Naive B cell (primary cell): ENCODE measurements around the gene SDK1. TPM values are rescaled to one million over a fixed set of nuclear protein-coding genes. Genes with fewer than 3 reads are reported as not detected.
A peak's percentile ranks its signal among the peaks of the same experiment; 100 is the strongest.
"Not testable (repeated sequence)": the region's sequence is repeated elsewhere in the genome, so short reads cannot be mapped to it uniquely, and the experiment has no call there.

Experiments
- ATAC-seq, 2 donors: fragments of 150-1000 bp; cut with Tn5 transposase; 2 replicates each; pipeline ENCODE4 v1.10.0; 2021; ENCODE audit warnings: low read depth in 2 of 2, mild to moderate bottlenecking in 2 of 2, moderate library complexity in 2 of 2
- DNase-seq: peaks from one replicate; pipeline ENCODE4 v3.0.0; 2022
- H3K27ac Mint-ChIP-seq, 6 donors: one replicate each; pipeline ENCODE4 v1.8.0; 2020 to 2022; ENCODE audit warnings: mild to moderate bottlenecking in 6 of 6, mixed read lengths in 6 of 6, moderate library complexity in 5 of 6, inconsistent platforms in 2 of 6
- H3K27me3 Mint-ChIP-seq, 3 donors: one replicate each; pipeline ENCODE4 v1.8.0; 2021 to 2022; ENCODE audit warnings: mixed read lengths in 3 of 3, mild to moderate bottlenecking in 1 of 3
- H3K36me3 Mint-ChIP-seq, 2 donors: one replicate each; pipeline ENCODE4 v1.8.0; 2020 to 2022; ENCODE audit warnings: mixed read lengths in 2 of 2, inconsistent platforms in 1 of 2, mild to moderate bottlenecking in 1 of 2
- H3K4me1 Mint-ChIP-seq, 3 donors: one replicate each; pipeline ENCODE4 v1.8.0; 2020 to 2022; ENCODE audit warnings: mixed read lengths in 3 of 3, inconsistent platforms in 1 of 3, mild to moderate bottlenecking in 1 of 3, moderate library complexity in 1 of 3
- H3K4me3 Mint-ChIP-seq, 8 donors: one replicate each; pipeline ENCODE4 v1.8.0; 2020 to 2022; ENCODE audit warnings: mild to moderate bottlenecking in 8 of 8, mixed read lengths in 8 of 8, moderate library complexity in 8 of 8, inconsistent platforms in 2 of 8
- H3K9me3 Mint-ChIP-seq, 7 donors: one replicate each; pipeline ENCODE4 v1.8.0; 2020 to 2022; ENCODE audit warnings: mixed read lengths in 7 of 7, mild to moderate bottlenecking in 5 of 7, inconsistent platforms in 2 of 7, moderate library complexity in 1 of 7
- polyA plus RNA-seq, 6 donors: library from polyadenylated mRNA; unstranded; fragments of 300-500 nt; fragmentation: Illumina TruSeq; gene quantifications; one replicate each; pipeline ENCODE4 v1.2.3, GENCODE V29; 2021; ENCODE audit warnings: low read depth in 6 of 6

The SDK1 gene
- polyA plus RNA-seq, 6 donors from 2014 or later: 0.15 to 0.60 (median 0.38) TPM; not detected in 2

DNA sequence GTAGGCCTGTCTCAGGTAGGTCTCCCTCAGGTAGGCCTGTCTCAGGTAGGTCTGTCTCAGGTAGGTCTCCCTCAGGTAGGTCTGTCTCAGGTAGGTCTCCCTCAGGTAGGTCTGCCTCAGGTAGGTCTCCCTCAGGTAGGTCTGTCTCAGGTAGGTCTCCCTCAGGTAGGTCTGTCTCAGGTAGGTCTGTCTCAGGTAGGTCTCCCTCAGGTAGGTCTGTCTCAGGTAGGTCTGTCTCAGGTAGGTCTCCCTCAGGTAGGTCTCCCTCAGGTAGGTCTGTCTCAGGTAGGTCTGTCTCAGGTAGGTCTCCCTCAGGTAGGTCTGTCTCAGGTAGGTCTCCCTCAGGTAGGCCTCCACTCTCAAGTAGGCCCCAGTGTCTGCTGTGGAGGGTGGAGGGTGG lies 281.1 kb downstream of the SDK1 start:
- H3K4me1 Mint-ChIP-seq, ATAC-seq, H3K27me3 Mint-ChIP-seq, H3K4me3 Mint-ChIP-seq, DNase-seq, H3K36me3 Mint-ChIP-seq: not testable (repeated sequence)
- Mint-ChIP-seq H3K9me3 (peaks cover 4 to 23% (median 13%) of the 10 kb centered on the region in 7 donors), H3K27ac (peak overlapping the region in 1 of 6 donors; percentile 67)

DNA sequence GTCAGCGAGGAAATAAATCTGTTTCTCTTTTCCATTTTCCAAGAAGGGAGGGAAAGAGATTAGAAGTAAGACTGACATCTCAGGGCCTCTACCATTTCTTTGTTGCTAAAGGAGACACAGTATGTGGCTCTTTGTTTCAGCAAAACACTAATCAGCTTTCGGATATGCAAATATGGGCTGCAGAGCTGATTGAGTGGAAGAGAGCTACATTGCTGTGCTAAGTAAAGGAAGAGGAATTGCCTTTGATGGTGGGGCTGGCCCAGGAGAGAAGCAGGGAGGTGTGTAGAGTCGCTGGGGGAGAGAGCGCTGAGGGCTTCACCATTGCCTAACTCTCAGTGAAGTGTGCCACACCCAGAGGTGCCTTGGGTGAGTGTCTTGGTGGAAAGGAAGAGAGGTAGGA lies 284.8 kb downstream of the SDK1 start:
- Mint-ChIP-seq H3K27ac (no peak overlapping the region), H3K27me3 (no peaks in the 10 kb centered on the region), H3K4me3 (no peak overlapping the region), H3K9me3 (peaks cover 0 to 5% (median 0%) of the 10 kb centered on the region in 7 donors), H3K4me1 (no peaks in the 10 kb centered on the region), H3K36me3 (no peaks in the 10 kb centered on the region)
- ATAC-seq (no peak), DNase-seq (no peak)

DNA sequence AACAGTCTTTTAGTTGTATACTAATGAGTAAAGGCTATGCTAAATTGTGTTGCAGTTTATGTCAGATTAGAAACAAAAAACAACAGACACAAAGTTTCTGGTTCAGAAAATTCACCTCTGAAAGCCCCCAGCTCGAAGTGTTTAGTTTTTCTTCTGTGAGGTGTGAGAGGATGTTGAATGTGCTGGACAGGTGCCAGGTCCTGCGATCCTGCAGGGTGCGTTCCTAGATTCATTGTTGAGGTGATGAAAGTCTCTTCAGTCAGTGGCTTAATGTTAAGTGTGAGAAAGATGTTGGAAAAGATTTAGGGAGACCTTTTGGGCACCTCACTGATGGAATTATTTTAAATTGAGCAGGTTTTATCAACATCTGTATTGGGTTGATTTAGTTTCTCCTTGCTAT lies 287.3 kb downstream of the SDK1 start:
- H3K4me3 Mint-ChIP-seq: no peak overlapping the region
- no peaks in the 10 kb centered on the region for H3K36me3 Mint-ChIP-seq
- DNase-seq (no peak), ATAC-seq (no peak)
- peaks cover 0 to 5% (median 0%) of the 10 kb centered on the region in 7 donors for H3K9me3 Mint-ChIP-seq
- no peaks in the 10 kb centered on the region for H3K27me3 Mint-ChIP-seq
- peaks cover 2 to 14% (median 12%) of the 10 kb centered on the region in 3 donors for H3K4me1 Mint-ChIP-seq
- no peak overlapping the region for H3K27ac Mint-ChIP-seq

DNA sequence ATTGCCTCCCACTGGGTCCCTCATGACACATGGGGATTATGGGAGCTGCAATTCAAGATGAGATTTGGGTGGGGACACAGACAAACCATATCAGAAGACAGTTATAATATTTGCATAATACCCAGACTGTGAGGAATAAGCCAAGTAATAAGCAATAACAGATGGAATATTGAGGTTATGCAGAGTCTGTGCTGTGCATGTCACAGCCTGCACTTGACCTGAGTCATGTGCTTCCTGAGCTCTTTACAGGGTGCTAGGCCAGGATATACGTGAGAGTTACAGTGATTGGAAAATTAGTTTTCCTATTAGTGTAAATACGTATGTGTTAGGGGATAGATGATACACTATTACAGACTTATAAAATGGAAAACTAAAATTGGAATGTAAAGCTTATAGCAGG lies 288.7 kb downstream of the SDK1 start:
- no peaks in the 10 kb centered on the region for H3K36me3 Mint-ChIP-seq
- H3K4me1 Mint-ChIP-seq: peaks cover 6 to 27% (median 16%) of the 10 kb centered on the region in 3 donors
- H3K27me3 Mint-ChIP-seq: no peaks in the 10 kb centered on the region
- H3K9me3 Mint-ChIP-seq: peaks cover 0 to 5% (median 0%) of the 10 kb centered on the region in 7 donors
- DNase-seq: no peak
- H3K4me3 Mint-ChIP-seq: no peak overlapping the region
- ATAC-seq: no peak
- H3K27ac Mint-ChIP-seq: peak overlapping the region in 1 of 6 donors; percentile 73

DNA sequence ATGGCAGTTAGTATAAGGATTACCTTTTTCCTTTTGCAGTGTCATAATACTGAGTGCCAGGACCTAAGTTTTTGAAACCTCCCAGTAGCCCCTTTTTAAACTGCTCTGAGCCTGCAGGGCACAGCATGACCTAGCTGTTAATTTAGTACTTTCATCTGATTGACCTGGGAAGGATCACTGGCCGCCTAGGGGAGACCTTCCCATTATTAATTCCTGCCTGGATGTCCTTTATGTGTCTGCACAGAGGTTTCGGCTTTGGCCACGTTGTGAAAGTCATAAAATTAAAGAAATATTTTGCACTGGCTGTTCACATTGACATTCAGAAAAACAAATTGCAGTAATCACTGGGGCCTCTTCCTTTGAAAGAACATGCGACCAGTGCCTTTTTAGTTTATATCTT lies 290.2 kb downstream of the SDK1 start:
- Mint-ChIP-seq H3K27me3 (no peaks in the 10 kb centered on the region), H3K9me3 (peaks cover 0 to 9% (median 3%) of the 10 kb centered on the region in 7 donors), H3K27ac (peak overlapping the region in 1 of 6 donors; percentile 77), H3K36me3 (peaks cover 0 to 4% of the 10 kb centered on the region in 2 donors), H3K4me3 (peak overlapping the region in 1 of 8 donors; percentile 11), H3K4me1 (peaks cover 9 to 30% (median 21%) of the 10 kb centered on the region in 3 donors)
- ATAC-seq (no peak), DNase-seq (no peak)

DNA sequence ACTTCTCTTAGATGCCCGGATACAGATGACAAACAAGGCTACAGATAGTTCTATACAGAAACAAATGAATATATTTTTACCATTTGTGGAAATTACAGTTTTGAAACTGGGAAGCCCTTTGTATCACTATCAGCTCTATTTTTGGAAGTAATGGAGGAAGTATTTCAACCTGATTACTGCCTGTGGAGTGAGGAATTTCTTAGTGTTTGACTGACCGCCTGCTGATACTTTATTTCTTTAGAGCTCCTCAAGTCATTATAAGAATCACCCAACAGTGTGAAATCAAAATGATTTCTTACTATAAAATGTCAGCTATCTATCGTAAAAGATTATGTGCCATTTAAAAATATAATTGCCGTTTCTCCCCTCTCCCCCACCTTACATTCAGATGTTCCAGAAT lies 290.9 kb downstream of the SDK1 start:
- Mint-ChIP-seq H3K4me3 (no peak overlapping the region), H3K9me3 (peaks cover 3 to 13% (median 7%) of the 10 kb centered on the region in 7 donors), H3K4me1 (peaks cover 13 to 37% (median 28%) of the 10 kb centered on the region in 3 donors), H3K36me3 (peaks cover 0 to 9% of the 10 kb centered on the region in 2 donors), H3K27ac (peak overlapping the region in 4 of 6 donors; percentile 1 to 77 (median 21)), H3K27me3 (no peaks in the 10 kb centered on the region)
- no peak for ATAC-seq
- DNase-seq: no peak

DNA sequence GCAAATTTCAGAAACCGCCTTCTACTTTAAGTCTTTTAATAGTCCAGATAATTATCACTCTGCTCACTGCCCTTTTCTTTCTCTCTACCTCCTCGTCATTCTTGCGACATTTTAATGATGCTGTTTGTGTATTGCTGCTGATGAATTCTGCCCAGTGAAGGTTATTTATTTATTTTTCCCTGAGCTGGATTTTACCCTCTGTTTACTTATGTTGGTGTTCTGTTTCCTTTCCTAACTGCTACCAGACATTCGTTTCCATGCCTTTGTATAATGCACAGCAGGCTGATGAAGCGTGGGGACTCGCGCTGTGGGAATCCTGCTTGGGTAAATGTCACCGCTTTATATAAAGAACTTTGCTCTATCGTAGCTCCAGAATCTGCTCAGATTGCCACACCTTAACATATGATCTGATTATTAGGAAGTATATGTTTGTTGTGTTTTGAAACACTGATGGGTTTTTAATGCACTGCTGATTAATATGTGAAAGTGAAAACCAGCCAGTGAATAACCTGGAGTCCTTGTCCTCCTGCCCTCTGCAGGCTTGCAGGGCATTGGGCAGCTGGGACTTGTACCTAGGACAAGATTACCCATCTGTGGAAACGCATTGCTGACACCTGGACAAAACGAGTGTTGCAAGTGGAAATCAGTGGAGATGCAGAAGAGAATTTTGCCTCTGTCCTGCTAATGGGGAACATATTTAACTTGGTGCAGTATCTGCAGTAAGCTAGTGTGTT lies 291.5 kb downstream of the SDK1 start:
- ATAC-seq: no peak
- peak overlapping the region in 2 of 6 donors; percentile 1 to 25 for H3K27ac Mint-ChIP-seq

DNA sequence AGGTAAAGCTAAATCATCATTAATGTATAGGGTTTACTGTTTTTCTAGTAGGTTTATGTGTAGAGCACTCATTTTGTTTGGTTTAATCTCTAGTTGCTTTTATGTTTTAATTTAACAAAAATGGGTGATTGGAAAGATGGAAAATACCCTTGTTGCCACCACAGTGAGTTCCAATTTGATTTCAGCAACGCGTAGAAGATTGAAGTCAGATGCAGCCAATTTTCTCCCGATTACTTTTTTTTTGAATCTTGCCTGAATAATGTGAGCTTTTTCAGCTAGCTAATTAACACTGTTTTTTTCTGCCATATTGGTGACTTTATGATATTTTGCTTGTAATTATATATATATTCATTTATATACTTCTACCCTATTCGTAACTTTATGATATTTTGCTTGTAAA lies 293.8 kb downstream of the SDK1 start:
- no peaks in the 10 kb centered on the region for H3K27me3 Mint-ChIP-seq
- peak overlapping the region in 1 of 6 donors; percentile 7 for H3K27ac Mint-ChIP-seq

More for the DNA sequence above, 291.5 kb downstream of the SDK1 start:
- H3K4me1 Mint-ChIP-seq: peaks cover 19 to 44% (median 35%) of the 10 kb centered on the region in 3 donors
- H3K36me3 Mint-ChIP-seq: peaks cover 0 to 9% of the 10 kb centered on the region in 2 donors
- H3K27me3 Mint-ChIP-seq: no peaks in the 10 kb centered on the region
- DNase-seq: no peak
- H3K9me3 Mint-ChIP-seq: peaks cover 3 to 19% (median 11%) of the 10 kb centered on the region in 7 donors
- H3K4me3 Mint-ChIP-seq: peak overlapping the region in 2 of 8 donors; percentile 5 to 6

DNA sequence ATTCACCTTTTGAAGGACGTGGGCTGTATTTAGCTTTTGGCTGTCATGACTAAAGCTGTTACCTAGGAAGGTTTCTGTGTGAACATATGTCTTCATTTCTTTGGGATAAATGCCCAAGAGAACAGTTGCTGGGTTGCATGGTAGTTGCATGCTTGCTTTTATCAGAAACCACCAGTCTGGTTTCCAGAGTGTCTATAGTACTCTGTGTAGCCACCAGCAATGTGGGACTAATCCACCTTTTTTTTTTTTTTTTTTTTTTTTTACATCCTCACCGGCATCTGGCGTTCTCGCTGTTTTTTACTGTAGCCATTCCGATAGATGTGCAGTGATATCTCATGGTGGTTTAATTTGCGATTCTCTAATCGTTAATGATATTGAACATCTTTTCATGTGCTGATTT lies 297.8 kb downstream of the SDK1 start:
- peak overlapping the region in 4 of 8 donors; percentile 35 to 43 (median 41) for H3K4me3 Mint-ChIP-seq
- peak overlapping the region; percentile 73 to 98 (median 96) for H3K27ac Mint-ChIP-seq
- no peak for ATAC-seq
- H3K36me3 Mint-ChIP-seq: peaks cover 5 to 25% of the 10 kb centered on the region in 2 donors
- peaks cover 36 to 47% (median 45%) of the 10 kb centered on the region in 3 donors for H3K4me1 Mint-ChIP-seq
- peaks cover 3 to 33% (median 25%) of the 10 kb centered on the region in 7 donors for H3K9me3 Mint-ChIP-seq
- no peak for DNase-seq
- no peaks in the 10 kb centered on the region for H3K27me3 Mint-ChIP-seq

More for the DNA sequence above, 293.8 kb downstream of the SDK1 start:
- DNase-seq (no peak), ATAC-seq (no peak)
- Mint-ChIP-seq H3K4me3 (no peak overlapping the region), H3K9me3 (peaks cover 3 to 25% (median 18%) of the 10 kb centered on the region in 7 donors), H3K4me1 (peaks cover 34 to 61% (median 55%) of the 10 kb centered on the region in 3 donors), H3K36me3 (peaks cover 5 to 24% of the 10 kb centered on the region in 2 donors)

DNA sequence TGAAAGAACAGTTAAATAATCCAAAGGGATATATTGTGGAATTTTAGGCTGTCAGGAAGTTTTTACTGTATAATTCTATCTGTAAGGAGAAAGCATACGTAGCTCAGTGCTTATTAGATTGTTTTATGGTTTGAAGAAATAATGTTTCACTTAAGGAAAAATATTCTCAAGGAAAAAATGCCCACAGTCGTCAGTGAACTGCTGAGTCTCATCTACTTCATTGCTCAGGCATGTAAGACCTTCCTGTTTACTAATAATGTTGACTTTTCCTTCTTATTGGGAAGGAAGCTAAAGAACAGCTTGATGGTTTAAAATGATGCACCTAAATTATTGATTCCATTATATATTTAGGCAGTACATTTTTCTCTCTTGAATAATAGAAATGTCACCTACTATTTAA lies 304.2 kb downstream of the SDK1 start:
- H3K4me3 Mint-ChIP-seq: no peak overlapping the region
- H3K9me3 Mint-ChIP-seq: peaks cover 0 to 15% (median 12%) of the 10 kb centered on the region in 7 donors
- H3K36me3 Mint-ChIP-seq: peaks cover 4 to 8% of the 10 kb centered on the region in 2 donors
- no peak for DNase-seq
- H3K4me1 Mint-ChIP-seq: peaks cover 7 to 16% (median 8%) of the 10 kb centered on the region in 3 donors
- ATAC-seq: no peak
- H3K27ac Mint-ChIP-seq: peak overlapping the region in 1 of 6 donors; percentile 28
- H3K27me3 Mint-ChIP-seq: peaks cover 0 to 4% (median 0%) of the 10 kb centered on the region in 3 donors

DNA sequence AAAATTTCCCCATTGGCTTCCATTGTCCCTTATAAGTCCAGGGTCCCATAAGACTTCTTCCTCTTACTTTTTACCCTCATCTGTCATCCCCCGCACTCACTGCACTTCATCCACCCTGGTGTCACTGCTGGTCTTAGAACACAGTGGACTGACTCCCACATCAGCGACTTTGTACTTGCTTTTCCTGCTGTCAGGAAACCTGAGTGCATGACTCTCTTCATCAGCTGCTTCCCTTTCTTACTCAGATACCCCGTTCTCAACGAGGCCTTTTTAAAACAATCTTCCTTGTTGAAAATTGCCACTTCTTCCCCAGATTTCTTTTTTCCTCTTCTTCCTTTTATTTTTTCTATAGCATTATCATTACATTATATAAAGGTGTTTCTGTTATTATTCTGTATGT lies 305.4 kb downstream of the SDK1 start:
- H3K4me1 Mint-ChIP-seq: peaks cover 6 to 12% (median 7%) of the 10 kb centered on the region in 3 donors
- H3K27me3 Mint-ChIP-seq: peaks cover 0 to 10% (median 4%) of the 10 kb centered on the region in 3 donors
- peak overlapping the region in 1 of 8 donors; percentile 57 for H3K4me3 Mint-ChIP-seq
- peaks cover 7 to 8% of the 10 kb centered on the region in 2 donors for H3K36me3 Mint-ChIP-seq
- DNase-seq (no peak), ATAC-seq (no peak)
- H3K27ac Mint-ChIP-seq: peak overlapping the region in 5 of 6 donors; percentile 6 to 96 (median 42)
- H3K9me3 Mint-ChIP-seq: peaks cover 0 to 14% (median 8%) of the 10 kb centered on the region in 7 donors

DNA sequence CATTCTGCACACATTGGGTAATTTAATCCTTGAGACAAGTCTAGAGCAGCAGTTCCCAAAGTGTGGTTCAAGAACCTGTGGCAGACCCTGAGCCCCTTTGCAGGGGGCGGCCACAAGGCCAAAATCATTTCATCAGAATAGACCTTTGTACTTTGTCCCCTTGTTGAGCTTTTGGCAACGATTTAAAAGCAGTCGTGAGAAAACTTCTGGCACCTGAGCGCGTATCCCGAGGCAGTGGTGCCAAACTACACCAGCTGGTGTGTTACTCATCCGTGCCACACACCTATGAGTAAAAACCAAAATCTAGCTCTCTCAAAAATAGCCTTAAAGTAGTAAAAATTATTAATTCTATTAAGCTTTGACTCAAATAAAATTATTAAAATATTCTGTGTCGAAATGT lies 306.8 kb downstream of the SDK1 start:
- no peak overlapping the region for H3K4me3 Mint-ChIP-seq
- peaks cover 5 to 24% (median 13%) of the 10 kb centered on the region in 3 donors for H3K27me3 Mint-ChIP-seq
- H3K36me3 Mint-ChIP-seq: peaks cover 8% of the 10 kb centered on the region in 2 donors
- DNase-seq (no peak), ATAC-seq (no peak)
- H3K9me3 Mint-ChIP-seq: peaks cover 0 to 13% (median 4%) of the 10 kb centered on the region in 7 donors
- peaks cover 6 to 12% (median 7%) of the 10 kb centered on the region in 3 donors for H3K4me1 Mint-ChIP-seq
- H3K27ac Mint-ChIP-seq: no peak overlapping the region

DNA sequence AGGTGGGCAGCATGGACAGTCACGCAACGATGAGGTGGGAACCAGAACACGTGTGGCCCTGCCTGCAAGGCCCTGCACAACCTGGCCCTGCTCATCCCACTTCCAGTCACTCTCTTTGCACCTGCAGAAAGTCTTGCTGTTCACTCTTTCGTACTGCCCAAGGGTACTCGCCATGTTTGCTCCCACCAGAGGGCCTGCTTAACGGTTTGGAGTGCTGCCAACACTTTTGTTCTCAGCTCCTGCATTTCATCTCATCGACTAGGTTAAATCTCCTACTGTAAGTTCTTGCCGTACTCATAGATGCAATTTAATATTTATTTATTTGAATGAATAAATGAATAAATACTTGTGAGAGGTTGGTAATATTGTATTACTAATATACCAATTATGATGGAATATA lies 315.3 kb downstream of the SDK1 start:
- Mint-ChIP-seq H3K4me1 (peaks cover 0 to 3% (median 0%) of the 10 kb centered on the region in 3 donors), H3K27me3 (peaks cover 19 to 45% (median 22%) of the 10 kb centered on the region in 3 donors), H3K27ac (peak overlapping the region in 1 of 6 donors; percentile 76), H3K36me3 (peaks cover 2 to 20% of the 10 kb centered on the region in 2 donors), H3K4me3 (peak overlapping the region in 1 of 8 donors; percentile 13), H3K9me3 (peaks cover 0 to 14% (median 11%) of the 10 kb centered on the region in 7 donors)
- ATAC-seq: no peak
- no peak for DNase-seq
